ENCODE measurements around the gene ARPC1B.
"Not testable (repeated sequence)": the region's sequence is repeated elsewhere in the genome, so short reads cannot be mapped to it uniquely, and the experiment has no call there.

Gene ARPC1B

DNA sequence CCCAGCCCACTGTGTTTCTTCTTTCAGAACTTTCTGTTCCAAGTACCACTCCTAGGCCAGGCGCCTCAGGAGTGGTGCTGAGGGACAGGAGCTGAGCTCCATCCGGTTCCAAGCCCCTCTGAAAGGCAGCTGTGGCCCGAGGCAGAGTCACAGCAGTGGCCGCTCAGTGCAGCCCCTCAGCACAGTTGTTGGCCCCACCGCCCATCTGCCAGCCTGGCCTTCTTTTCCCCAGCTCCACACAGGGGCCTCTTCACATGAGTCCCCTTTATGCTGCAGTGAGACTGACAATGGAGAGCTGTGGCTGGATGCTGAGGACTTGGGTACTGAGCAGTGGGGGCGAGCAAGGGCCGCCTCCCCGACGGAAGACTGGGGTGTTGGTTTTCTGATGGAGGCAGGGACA, 43.7 kb downstream of the ARPC1B start:
- no peak for DNase-seq

DNA sequence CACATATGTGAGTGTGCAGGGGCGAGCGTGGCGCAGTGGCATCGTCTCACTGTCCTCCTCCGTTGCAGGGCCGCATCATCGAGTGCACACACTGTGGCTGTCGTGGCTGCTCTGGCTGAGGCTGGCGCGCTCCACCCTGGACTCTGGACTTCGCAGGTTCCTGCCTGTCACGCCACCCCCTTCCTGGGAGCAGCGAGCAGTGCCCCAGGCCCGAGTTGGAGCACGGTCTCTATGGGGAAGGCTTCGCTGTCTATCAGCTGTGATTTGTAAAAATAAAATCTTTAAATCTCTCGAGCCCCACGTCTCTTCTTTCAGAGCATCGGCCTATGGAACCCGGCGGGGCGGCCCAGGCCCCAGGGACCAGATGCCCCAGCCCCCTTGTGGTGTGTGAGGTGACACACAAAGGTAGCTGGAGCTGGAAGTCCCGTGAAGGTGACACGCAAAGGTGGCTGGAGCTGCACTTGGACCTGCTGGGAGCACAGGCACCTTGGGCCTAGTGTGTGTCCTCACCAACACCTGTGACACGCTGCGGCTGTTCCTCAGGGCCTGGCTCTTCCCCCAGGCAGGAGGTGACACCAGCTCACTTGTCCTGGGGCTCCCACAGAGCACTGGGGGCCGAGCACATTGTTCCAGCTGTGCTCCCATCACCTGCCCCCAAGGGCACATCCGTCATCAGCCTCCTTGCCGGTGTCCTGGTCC, 44.9 kb downstream of the ARPC1B start:
- no peak for DNase-seq

DNA sequence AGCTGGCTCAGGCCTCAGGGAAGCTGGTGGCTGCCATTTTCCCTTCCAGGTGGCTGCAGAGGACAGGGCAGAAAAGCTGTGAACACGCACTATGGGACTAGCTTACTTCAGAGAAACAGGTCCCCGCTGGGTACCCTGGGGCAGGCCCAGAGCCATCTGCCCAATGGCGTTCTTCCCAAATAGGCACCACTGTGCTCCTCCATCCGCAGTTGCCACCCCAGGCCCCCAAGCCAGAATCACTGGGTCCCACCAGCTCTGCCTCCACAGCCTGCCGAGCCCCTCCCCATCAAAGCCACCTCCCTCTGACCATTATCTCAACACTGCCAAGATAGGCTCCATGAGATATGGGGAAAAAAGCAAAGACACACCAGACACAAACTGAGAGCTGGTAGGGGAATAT, 45.7 kb downstream of the ARPC1B start:
- no peak for DNase-seq

DNA sequence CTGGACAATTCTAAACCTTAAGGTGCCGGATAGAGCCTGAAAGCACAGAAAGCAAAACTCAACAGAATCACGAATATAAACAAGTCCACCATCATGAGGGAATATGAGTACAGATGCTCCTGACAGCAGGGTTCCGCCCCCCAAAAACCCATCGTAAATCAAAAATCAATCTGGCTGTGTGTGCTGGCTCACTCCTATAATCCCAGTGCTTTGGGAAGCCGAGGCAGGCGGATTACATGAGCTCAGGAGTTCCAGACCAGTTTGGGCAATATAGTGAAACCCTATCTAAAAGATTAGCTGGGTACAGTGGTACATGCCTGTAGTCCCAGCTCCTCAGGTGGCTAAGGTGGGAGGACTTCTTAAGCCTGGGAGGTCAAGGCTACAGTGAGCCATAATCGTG, 46.5 kb downstream of the ARPC1B start:
- no peak for DNase-seq

DNA sequence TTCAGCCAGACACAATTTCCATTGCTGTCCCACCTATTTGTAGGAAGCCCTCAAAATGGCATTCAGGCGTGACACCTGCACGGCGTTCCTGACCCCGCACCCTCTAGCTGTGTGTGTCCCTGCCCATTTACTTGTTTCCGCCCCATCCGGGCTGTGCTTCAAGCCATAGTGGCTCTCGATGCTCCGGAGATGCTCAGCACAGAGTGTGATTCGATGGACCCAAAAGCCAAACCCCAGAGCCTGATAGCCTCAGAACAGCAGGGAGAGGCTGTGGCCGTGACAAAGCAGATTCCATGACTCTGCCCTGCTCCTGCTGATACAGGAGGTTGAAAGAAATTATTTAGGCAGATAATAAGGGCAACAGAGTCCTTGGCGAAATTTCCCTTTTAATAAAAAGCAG, 47.7 kb downstream of the ARPC1B start:
- DNase-seq, result no peak

DNA sequence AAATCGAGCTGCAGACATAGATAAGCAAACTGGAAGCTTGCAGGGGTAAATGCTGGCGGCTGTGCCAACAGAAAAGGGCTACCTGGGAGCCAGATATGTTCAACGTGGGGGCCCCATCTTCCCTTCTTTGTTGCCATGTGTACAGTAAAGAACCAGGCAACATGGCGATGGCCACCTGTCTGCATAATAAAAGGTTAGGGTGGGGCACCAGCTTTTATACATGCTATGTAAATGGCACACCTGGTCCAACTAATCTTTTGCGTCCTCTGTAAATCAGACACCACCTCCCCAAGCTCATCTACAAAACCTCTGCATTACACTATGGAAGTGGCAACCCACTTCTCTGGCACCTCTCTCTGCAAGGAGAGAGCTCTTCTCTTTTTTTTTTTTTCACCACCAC, 48.1 kb downstream of the ARPC1B start:
- DNase-seq, result no peak

DNA sequence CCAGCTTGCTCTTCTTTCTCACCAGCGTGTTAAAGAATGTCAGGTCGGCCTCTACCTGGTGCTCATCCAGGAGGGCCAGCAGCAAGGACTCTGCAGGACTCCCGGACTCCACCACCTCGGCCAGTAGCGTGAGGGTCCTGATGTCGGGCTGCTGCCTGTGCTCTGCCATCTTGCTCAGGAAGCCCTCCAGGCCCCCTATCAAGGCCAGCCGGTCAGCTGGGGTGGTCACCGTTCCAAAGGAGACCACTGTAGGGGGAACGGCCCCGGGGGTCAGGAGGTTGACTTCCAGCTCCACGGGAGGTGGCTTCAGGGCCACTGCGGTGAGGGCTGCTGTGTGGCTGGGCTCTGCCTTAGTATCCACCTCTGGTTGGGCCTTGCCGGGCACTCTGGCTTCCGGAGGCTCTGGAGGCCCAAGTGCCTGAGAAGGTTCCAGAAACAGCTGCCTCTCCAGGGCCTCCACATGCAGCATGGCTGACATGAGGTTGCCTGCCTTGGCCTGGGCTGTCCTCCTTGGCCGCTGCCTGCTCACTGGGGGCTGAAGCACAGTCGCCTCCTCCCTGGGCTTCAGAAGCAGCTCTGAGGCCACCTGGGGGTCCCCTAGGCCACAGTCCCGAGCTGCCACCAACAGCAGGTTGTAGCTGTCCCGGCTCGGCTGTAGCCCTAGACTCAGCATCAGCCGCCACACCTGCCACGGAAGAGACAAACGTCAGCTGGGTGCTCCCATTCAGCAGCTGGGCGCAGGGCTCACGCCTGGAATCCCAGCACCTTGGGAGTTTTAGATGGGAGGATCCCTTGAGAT, 50.6 kb downstream of the ARPC1B start:
- no peak for DNase-seq

DNA sequence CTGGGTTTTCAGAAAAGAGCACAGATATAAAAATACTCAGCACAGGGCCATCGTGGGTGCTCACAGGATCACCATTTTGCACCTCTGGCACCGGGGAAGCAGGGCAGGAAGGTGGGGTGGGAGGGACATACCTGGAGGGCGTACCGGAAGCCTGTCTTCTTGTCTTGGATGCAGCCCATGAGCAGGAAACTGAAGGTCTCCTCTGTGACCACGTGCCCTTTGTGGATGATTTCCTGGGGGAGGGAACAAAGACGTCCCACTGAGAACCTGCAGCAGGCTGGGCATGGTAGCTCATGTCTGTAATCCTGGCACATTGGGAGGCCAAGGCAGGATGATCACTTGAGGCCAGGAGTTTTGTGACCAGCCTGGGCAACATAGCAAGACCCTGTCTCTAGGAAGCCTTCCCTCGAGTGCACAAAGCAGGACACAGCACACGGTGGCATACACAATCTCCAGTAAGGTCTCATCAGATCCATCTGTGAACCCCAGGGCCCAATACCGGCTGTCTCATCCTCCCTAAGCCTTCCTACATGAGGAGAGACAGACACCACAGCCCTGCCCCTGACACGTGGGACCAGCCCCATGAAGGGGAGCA, 54.5 kb downstream of the ARPC1B start:
- DNase-seq, result no peak

DNA sequence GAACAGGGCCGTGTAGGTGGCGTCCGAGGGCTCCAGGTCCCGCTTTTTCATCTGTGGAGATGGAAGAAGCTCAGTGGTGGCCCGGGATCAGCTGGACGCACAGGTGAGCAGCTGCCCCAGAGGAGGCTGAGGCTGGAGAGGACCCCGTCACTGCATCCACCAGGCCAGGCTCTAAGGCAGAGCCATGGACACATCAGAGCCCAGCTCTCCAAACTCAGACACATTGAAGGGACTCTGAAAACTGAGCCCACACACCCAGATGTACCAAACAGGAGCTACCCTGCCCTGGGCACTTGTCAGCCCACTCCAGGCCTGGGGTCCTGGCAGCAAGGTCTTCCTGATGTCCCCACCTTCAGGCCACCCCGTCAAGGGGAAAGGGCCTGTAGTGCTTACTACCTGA, 55.2 kb downstream of the ARPC1B start:
- DNase-seq, result no peak

DNA sequence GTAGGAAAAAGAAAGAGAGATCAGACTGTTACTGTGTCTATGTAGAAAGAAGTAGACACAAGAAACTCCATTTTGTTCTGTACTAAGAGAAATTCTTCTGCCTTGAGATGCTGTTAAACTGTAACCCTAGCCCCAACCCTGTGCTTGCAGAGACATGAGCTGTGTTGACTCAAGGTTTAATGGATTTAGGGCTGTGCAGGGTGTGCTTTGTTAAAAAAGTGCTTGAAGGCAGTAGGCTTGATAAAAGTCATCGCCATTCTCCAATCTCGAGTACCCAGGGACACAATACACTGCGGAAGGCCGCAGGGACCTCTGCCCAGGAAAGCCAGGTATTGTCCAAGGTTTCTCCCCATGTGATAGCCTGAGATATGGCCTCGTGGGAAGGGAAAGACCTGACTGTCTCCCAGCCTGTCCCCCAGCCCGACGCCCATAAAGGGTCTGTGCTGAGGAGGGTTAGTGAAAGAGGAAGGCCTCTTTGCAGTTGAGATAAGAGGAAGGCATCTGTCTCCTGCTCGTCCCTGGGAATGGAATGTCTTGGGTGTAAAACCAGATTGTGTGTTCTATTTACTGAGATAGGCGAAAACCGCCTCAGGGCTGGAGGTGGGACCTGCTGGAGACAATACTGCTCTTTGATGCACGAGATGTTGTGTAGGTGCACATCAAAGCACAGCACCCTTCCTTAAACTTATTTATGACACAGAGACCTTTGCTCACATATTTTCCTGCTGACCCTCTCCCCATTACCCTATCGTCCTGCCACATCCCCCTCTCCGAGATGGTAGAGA, 57.4 kb downstream of the ARPC1B start:
- not testable (repeated sequence) for DNase-seq

DNA sequence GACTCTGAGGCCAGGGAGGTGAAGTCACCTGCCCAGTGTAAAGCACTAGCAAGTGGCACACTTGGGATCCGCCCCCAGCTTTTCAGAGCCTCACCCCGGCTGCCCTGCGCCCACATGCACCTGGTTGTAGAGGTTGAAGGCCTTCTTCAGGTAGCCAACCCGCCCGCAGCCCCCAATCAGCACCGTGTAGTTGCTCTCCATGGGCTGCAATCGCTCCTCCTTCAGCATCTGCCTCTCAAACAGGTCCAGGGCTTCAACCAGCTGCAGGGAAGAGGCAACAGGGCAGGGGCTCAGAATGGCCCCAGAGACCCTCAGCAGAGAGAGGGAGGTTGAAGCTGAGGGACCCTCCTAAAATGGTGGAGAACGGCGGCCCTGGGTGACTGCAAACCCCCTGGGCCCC, 58.6 kb downstream of the ARPC1B start:
- no peak for DNase-seq

DNA sequence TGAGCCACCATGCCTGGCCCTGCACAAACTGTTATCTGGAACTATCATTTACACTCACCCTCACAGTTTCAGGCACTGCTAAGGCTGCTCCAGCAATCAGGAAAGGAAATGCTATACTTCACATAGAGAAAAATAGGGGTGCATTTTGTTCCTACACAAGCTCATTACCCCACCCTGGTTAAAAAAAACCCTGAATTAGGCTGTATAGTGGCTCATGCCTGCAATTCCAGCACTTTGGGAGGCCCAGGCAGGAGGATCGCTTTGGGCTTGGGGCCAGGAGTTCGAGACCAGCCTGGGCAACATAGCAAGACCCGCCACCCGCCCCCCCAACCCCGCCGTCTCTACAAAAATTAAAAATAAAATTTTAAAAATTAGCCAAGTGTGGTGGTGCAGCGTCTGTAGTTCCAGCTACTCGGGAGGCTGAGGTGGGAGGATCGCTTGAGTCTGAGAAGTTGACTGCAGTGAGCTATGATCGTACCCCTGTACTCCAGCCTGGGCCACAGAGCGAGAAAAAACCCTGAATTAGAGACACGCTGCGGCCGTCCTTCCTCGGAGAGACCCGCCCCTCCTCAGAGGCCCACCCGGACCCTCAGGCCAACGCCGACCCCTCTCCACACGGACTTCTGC, 63.5 kb downstream of the ARPC1B start:
- no peak for DNase-seq

DNA sequence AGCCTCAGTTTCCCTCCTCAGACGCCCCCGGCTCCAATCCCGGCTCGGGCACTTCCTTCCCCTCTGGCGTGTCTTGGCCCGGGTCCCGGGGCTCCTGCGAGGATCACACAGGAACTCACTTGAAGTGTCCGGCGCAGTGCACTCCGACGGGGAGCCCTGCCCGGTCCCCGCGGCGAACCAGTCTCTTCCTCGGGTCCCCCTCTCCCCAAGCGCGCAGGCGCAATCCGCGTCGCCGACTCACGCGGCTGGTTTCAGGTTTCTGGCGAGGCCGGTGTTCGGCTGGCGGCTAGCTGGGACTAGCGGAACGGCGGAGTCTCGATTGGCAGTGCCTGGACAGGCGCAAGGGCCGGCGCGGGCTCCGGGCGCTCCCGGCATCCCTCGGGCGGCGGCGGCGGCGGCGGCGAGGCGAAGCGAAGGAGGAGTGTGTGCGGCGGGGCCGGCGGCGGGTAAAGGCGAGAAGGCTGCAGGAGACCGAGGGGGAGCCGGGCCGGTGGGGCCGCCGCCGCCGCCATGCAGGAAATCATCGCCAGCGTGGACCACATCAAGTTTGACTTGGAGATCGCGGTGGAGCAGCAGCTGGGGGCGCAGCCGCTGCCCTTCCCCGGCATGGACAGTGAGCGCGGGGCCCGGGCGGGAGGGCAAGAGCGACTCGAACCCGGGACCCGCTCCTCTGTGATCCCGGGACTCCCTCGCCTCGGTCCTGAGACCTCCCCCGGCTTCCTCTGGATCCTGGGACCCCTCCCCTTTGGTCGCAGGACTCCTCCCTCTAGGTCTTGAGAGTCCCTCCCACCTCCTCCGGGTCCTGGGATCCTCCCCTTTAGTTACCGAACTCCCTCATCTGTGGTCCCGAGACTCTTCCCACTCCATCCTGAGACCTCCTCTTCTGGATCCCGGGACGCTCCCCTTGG, 64.3 kb downstream of the ARPC1B start, which contains the start of the genes CPSF4 and PTCD1:
Gene CPSF4, plus strand, starts transcription at position 371 of the 908 bp plus-strand sequence. Its CDS starts 140 bp downstream, at position 511.
Gene PTCD1, minus strand, starts transcription at position 226 of the 908 bp plus-strand sequence. CDS start 3,556 bp downstream, outside the sequence.
- peak; percentile 92 for DNase-seq

DNA sequence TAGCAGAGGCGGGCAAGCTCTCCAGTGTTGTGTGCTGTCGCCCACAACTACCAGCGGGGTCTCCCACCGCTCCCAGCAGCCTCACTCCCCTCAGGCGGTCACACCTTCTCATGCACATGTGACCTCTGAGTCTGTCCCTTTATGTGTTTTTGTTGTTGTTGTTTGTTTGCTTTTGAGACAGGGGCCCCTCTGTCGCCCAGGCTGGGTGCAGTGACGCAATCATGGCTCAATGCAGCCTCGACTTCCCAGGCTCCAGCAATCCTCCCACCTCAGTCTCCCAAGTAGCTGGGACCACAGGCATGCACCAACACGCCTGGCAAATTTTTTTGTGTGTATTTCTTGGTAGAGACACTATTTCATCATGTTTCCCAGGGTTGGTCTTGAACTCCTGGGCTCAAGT, 65.7 kb downstream of the ARPC1B start:
- DNase-seq, result no peak
